Measurements from ENCODE around the gene RPA3. TPM values are rescaled to one million over a fixed set of nuclear protein-coding genes. Genes with fewer than 3 reads are reported as not detected.

Gene RPA3
- total RNA-seq, 1 experiment from 2014 or later: 87.5 TPM

- ATAC-seq: no peak
- Histone ChIP-seq H3K27ac (ENCODE audit: low read depth, low read length) (no peak overlapping the region), H2AFZ (ENCODE audit: low read depth, low read length, poor library complexity, severe bottlenecking) (no peak overlapping the region), H3K4me2 (ENCODE audit: low read length) (no peak overlapping the region), H3K9ac (ENCODE audit: low read length) (no peak overlapping the region), H3K36me3 (ENCODE audit: control insufficient read depth in 1 of 2, insufficient read depth in 2 of 2, low read length in 2 of 2) (no peaks in the 10 kb centered on the region), H3K27me3 (ENCODE audit: insufficient read depth, low read length) (no peaks in the 10 kb centered on the region), H3K9me3 (ENCODE audit: control insufficient read depth in 1 of 2, insufficient read depth in 1 of 2, low read depth in 1 of 2, low read length in 2 of 2) (no peaks in the 10 kb centered on the region), H3K4me3 (replicated peaks in 1 of 2; ENCODE audit: low read depth in 1 of 2, low read length in 2 of 2) (no peak overlapping the region), H3K4me1 (ENCODE audit: control insufficient read depth in 1 of 2, insufficient read depth in 2 of 2, low read length in 2 of 2) (no peaks in the 10 kb centered on the region), H4K20me1 (ENCODE audit: insufficient read depth) (no peaks in the 10 kb centered on the region), H3K9me2 (ENCODE audit: insufficient read depth) (no peaks in the 10 kb centered on the region), H3K79me2 (ENCODE audit: insufficient read depth, low read length) (no peaks in the 10 kb centered on the region)
- ChIA-PET RAD21 (ENCODE audit: low non-redundant PET in 1 of 2, low total read pairs in 2 of 2, uncharacterized antibody in 2 of 2, unreplicated experiment in 2 of 2) (no interaction called here), CTCF (no interaction called here), POLR2A (no interaction called here)
- no peak for DNase-seq (ENCODE audit: low read depth, low spot score)
- BruUV-seq (replicated peaks): no TSS peak
- intact Hi-C loops (cut with micrococcal nuclease): no loop called here
- TF ChIP-seq ZBTB33 (IDR thresholded peaks at IDR 0.05; ENCODE audit: extremely low read depth, insufficient replicate concordance, low read length) (no peak), POLR2A (IDR thresholded peaks at IDR 0.05; ENCODE audit: borderline replicate concordance, extremely low read depth, insufficient read depth, insufficient read length) (no peak), JUND (IDR thresholded peaks at IDR 0.05) (no peak), SP1 (IDR thresholded peaks at IDR 0.05; ENCODE audit: low read depth) (no peak), SIN3A (IDR thresholded peaks at IDR 0.05; ENCODE audit: low read depth) (no peak), SRF (IDR thresholded peaks at IDR 0.05; ENCODE audit: low read depth) (no peak), REST (IDR thresholded peaks at IDR 0.05; ENCODE audit: low read depth) (no peak), CTCF (IDR thresholded peaks at IDR 0.05 in 2 of 3, conservative IDR thresholded peaks at IDR 0.05 in 1 of 3; ENCODE audit: borderline replicate concordance in 1 of 3, insufficient read depth in 1 of 3, low read depth in 2 of 3, low read length in 2 of 3) (no peak), EZH2 (IDR thresholded peaks at IDR 0.05) (no peak), EZH2phosphoT487 (IDR thresholded peaks at IDR 0.05; ENCODE audit: borderline replicate concordance) (no peak), ZFX (IDR thresholded peaks at IDR 0.05) (no peak), ATF3 (IDR thresholded peaks at IDR 0.05) (no peak), CEBPB (IDR thresholded peaks at IDR 0.05; ENCODE audit: low read depth) (no peak), CBX3 (IDR thresholded peaks at IDR 0.05; ENCODE audit: low read depth) (no peak), MAX (IDR thresholded peaks at IDR 0.05) (no peak)
Measured at GRCh38 chr7:7737674-7738073, 19.3 kb upstream of the RPA3 start.

All from HCT116 (cell line).